H9 (cell line): ENCODE measurements around the gene XDH. TPM values are rescaled to one million over a fixed set of nuclear protein-coding genes. Genes with fewer than 3 reads are reported as not detected.

Experiments used
- DNase-seq: peaks from one replicate; pipeline ENCODE4 v3.0.0-alpha.2; 2017
- H2AFZ ChIP-seq: one replicate; pipeline ENCODE4 v1.6.1; 2013; ENCODE audit warnings: mild to moderate bottlenecking, low read length, control low read depth, moderate library complexity
- H2AK5ac ChIP-seq: 2 replicates; pipeline ENCODE4 v1.6.1; 2013; ENCODE audit warnings: low read length, control low read depth, mixed read lengths; ENCODE audit not compliant: insufficient read length
- H2BK120ac ChIP-seq: one replicate; pipeline ENCODE4 v1.6.1; 2013; ENCODE audit warnings: low read depth, mild to moderate bottlenecking, low read length, control low read depth, inconsistent platforms; ENCODE audit not compliant: poor library complexity, severe bottlenecking
- H2BK12ac ChIP-seq: 2 replicates; pipeline ENCODE4 v1.6.1; 2013; ENCODE audit warnings: low read length, control low read depth, mixed read lengths, low read depth; ENCODE audit not compliant: insufficient read length
- H2BK15ac ChIP-seq: 2 replicates; pipeline ENCODE4 v1.6.1; 2013; ENCODE audit warnings: low read depth, low read length, control low read depth
- H2BK20ac ChIP-seq: one replicate; pipeline ENCODE4 v1.6.1; 2013; ENCODE audit warnings: low read depth, mild to moderate bottlenecking, low read length, control low read depth, inconsistent platforms; ENCODE audit not compliant: poor library complexity, severe bottlenecking
- H2BK5ac ChIP-seq: 2 replicates; pipeline ENCODE4 v1.6.1; 2013; ENCODE audit warnings: low read length, control low read depth, mixed read lengths; ENCODE audit not compliant: insufficient read length
- H3K14ac ChIP-seq: 2 replicates; pipeline ENCODE4 v1.6.1; 2013; ENCODE audit warnings: low read length, control low read depth; ENCODE audit not compliant: insufficient read depth
- H3K18ac ChIP-seq: 2 replicates; pipeline ENCODE4 v1.6.1; 2013; ENCODE audit warnings: low read depth, mild to moderate bottlenecking, mixed read lengths, low read length, control low read depth; ENCODE audit not compliant: insufficient read length
- H3K23ac ChIP-seq: 2 replicates; pipeline ENCODE4 v1.6.1; 2013; ENCODE audit warnings: low read length, control low read depth, mixed read lengths, low read depth; ENCODE audit not compliant: insufficient read length
- H3K23me2 ChIP-seq: 2 replicates; pipeline ENCODE4 v1.6.1; 2013; ENCODE audit warnings: low read depth, mild to moderate bottlenecking, mixed read lengths, low read length, control low read depth; ENCODE audit not compliant: insufficient read length, poor library complexity, severe bottlenecking
- H3K27ac ChIP-seq: 2 replicates; pipeline ENCODE4 v1.5.1; 2013; ENCODE audit warnings: low read length, control low read depth, mixed read lengths, low read depth; ENCODE audit not compliant: insufficient read length
- H3K27me3 ChIP-seq: 2 replicates; pipeline ENCODE4 v1.6.1; 2013; ENCODE audit warnings: low read length, control low read depth, inconsistent platforms; ENCODE audit not compliant: insufficient read depth
- H3K4ac ChIP-seq: 2 replicates; pipeline ENCODE4 v1.6.1; 2013; ENCODE audit warnings: low read depth, mild to moderate bottlenecking, control low read depth, inconsistent platforms, low read length, moderate library complexity
- H3K4me1 ChIP-seq: 2 replicates; pipeline ENCODE4 v1.6.1; 2013; ENCODE audit warnings: low read length, control low read depth, inconsistent platforms; ENCODE audit not compliant: insufficient read depth
- H3K4me2 ChIP-seq: 2 replicates; pipeline ENCODE4 v1.6.1; 2013; ENCODE audit warnings: low read length, control low read depth, mixed read lengths; ENCODE audit not compliant: insufficient read length, insufficient read depth
- H3K56ac ChIP-seq: 2 replicates; pipeline ENCODE4 v1.6.1; 2013; ENCODE audit warnings: low read depth, mild to moderate bottlenecking, mixed read lengths, low read length, control low read depth; ENCODE audit not compliant: insufficient read length
- H3K79me1 ChIP-seq: 2 replicates; pipeline ENCODE4 v1.6.1; 2013; ENCODE audit warnings: low read depth, mild to moderate bottlenecking, moderate library complexity, low read length, control low read depth, inconsistent platforms; ENCODE audit not compliant: insufficient read depth, poor library complexity, severe bottlenecking
- H3K79me2 ChIP-seq: 2 replicates; pipeline ENCODE4 v1.6.1; 2013; ENCODE audit warnings: low read length, control low read depth, inconsistent platforms; ENCODE audit not compliant: insufficient read depth
- H3K9ac ChIP-seq: 2 replicates; pipeline ENCODE4 v1.6.1; 2013; ENCODE audit warnings: low read length, control low read depth, mixed read lengths; ENCODE audit not compliant: insufficient read length; ENCODE audit errors: extremely low read depth
- H3K9me3 ChIP-seq: one replicate; pipeline ENCODE4 v1.6.1; 2013; ENCODE audit warnings: low read depth, low read length, inconsistent platforms; ENCODE audit not compliant: control insufficient read depth
- H3T11ph ChIP-seq: one replicate; pipeline ENCODE4 v1.6.1; 2013; ENCODE audit warnings: mild to moderate bottlenecking, low read length, control low read depth, inconsistent platforms
- H4K20me1 ChIP-seq: one replicate; pipeline ENCODE4 v1.6.1; 2013; ENCODE audit not compliant: control insufficient read depth, insufficient read length, insufficient read depth
- H4K5ac ChIP-seq: 2 replicates; pipeline ENCODE4 v1.6.1; 2013; ENCODE audit warnings: low read depth, mild to moderate bottlenecking, mixed read lengths, low read length, control low read depth; ENCODE audit not compliant: insufficient read length
- H4K8ac ChIP-seq: replicated peaks from 2 replicates; pipeline ENCODE4 v1.6.1; 2013; ENCODE audit warnings: low read length, control low read depth, mixed read lengths, low read depth; ENCODE audit not compliant: insufficient read length
- H4K91ac ChIP-seq: 2 replicates; pipeline ENCODE4 v1.6.1; 2013; ENCODE audit warnings: low read depth, mild to moderate bottlenecking, moderate library complexity, mixed read lengths, low read length, control low read depth; ENCODE audit not compliant: insufficient read length
- H3K27ac Mint-ChIP-seq, 3 experiments: 2 replicates in 2 of 3; 3 replicates in 1 of 3; pipeline ENCODE4 v1.8.0; 2020 to 2021; ENCODE audit warnings: mixed read lengths in 3 of 3, mild to moderate bottlenecking in 1 of 3, moderate library complexity in 1 of 3
- H3K27me3 Mint-ChIP-seq: 2 replicates; pipeline ENCODE4 v1.8.0; 2021; ENCODE audit warnings: low read depth, mild to moderate bottlenecking, moderate library complexity, mixed read lengths
- H3K36me3 Mint-ChIP-seq, 3 experiments: 2 replicates in 2 of 3; 3 replicates in 1 of 3; pipeline ENCODE4 v1.8.0; 2020 to 2021; ENCODE audit warnings: low read depth in 3 of 3, mixed read lengths in 3 of 3; ENCODE audit not compliant: insufficient read depth in 1 of 3
- H3K4me1 Mint-ChIP-seq, 2 experiments: 2 replicates each; pipeline ENCODE4 v1.8.0; 2020; ENCODE audit warnings: mixed read lengths in 2 of 2
- H3K4me3 Mint-ChIP-seq, 2 experiments: 2 replicates in 1 of 2; 3 replicates in 1 of 2; pipeline ENCODE4 v1.8.0; 2020 to 2021; ENCODE audit warnings: mild to moderate bottlenecking in 2 of 2, mixed read lengths in 2 of 2, moderate library complexity in 1 of 2
- H3K9me3 Mint-ChIP-seq, 2 experiments: 2 replicates in 1 of 2; 3 replicates in 1 of 2; pipeline ENCODE4 v1.8.0; 2020; ENCODE audit warnings: mild to moderate bottlenecking in 2 of 2, mixed read lengths in 2 of 2, moderate library complexity in 1 of 2
- WGBS: extraction: QIAGEN DNeasy Blood & Tissue Kit; methylation state at CpG from one replicate; pipeline ENCODE4 v1.1.7; 2013; ENCODE audit warnings: missing lambda C conversion rate, low lambda C conversion rate, mixed read lengths; ENCODE audit not compliant: insufficient read length; ENCODE audit errors: extremely low coverage; 5-methylcytosine and 5-hydroxymethylcytosine counted together
- total RNA-seq: library from RNA; stranded (reverse); gene quantifications from 2 replicates; pipeline ENCODE4 v1.2.1, GENCODE V29; 2021
- TF ChIP-seq, protein P1 (sequence below): fragments of 200-600 bp; sonication (generic); conservative IDR thresholded peaks from 3 replicates; pipeline ENCODE4 v1.8.0; 2021; ENCODE audit warnings: antibody characterized with exemption, mild to moderate bottlenecking

Gene XDH
- total RNA-seq, 1 experiment from 2014 or later: 1.4 TPM

GRCh38 chr2:31404302-31404701 lies 10.2 kb downstream of the XDH start:
- no peak overlapping the region for H4K5ac ChIP-seq
- no peaks in the 10 kb centered on the region for H3K27me3 ChIP-seq
- H3K27ac ChIP-seq: no peak overlapping the region
- peaks cover 2% of the 10 kb centered on the region; the same call in 1 of the 2 replicates for H3K4me1 ChIP-seq
- H2BK120ac ChIP-seq: no peak overlapping the region
- H3T11ph ChIP-seq: no peak overlapping the region
- no peak overlapping the region for H4K91ac ChIP-seq
- H3K9ac ChIP-seq: no peak overlapping the region
- H3K79me2 ChIP-seq: no peaks in the 10 kb centered on the region
- no peak overlapping the region for H2BK20ac ChIP-seq
- no peak overlapping the region for H3K27ac Mint-ChIP-seq
- H4K20me1 ChIP-seq: no peaks in the 10 kb centered on the region
- H2AK5ac ChIP-seq: no peak overlapping the region
- H3K4ac ChIP-seq: no peak overlapping the region
- no peak overlapping the region for H3K4me2 ChIP-seq
- WGBS: no CpG with 5 or more reads among the region's 1 CpG
- no peak overlapping the region for H3K4me3 Mint-ChIP-seq
- H3K18ac ChIP-seq: no peak overlapping the region
- no peak overlapping the region for H2AFZ ChIP-seq
- DNase-seq: no peak
- H3K23ac ChIP-seq: no peak overlapping the region
- no peak overlapping the region for H2BK12ac ChIP-seq
- H3K79me1 ChIP-seq: no peaks in the 10 kb centered on the region
- no peaks in the 10 kb centered on the region; a peak in 2 of 7 replicates for H3K36me3 Mint-ChIP-seq
- no peak overlapping the region for H4K8ac ChIP-seq
- no peaks in the 10 kb centered on the region for H3K9me3 Mint-ChIP-seq
- TF ChIP-seq, protein P1, sequence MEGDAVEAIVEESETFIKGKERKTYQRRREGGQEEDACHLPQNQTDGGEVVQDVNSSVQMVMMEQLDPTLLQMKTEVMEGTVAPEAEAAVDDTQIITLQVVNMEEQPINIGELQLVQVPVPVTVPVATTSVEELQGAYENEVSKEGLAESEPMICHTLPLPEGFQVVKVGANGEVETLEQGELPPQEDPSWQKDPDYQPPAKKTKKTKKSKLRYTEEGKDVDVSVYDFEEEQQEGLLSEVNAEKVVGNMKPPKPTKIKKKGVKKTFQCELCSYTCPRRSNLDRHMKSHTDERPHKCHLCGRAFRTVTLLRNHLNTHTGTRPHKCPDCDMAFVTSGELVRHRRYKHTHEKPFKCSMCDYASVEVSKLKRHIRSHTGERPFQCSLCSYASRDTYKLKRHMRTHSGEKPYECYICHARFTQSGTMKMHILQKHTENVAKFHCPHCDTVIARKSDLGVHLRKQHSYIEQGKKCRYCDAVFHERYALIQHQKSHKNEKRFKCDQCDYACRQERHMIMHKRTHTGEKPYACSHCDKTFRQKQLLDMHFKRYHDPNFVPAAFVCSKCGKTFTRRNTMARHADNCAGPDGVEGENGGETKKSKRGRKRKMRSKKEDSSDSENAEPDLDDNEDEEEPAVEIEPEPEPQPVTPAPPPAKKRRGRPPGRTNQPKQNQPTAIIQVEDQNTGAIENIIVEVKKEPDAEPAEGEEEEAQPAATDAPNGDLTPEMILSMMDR: no peak
- no peaks in the 10 kb centered on the region for H3K9me3 ChIP-seq
- no peak overlapping the region for H2BK5ac ChIP-seq
- no peak overlapping the region for H2BK15ac ChIP-seq
- no peak overlapping the region for H3K56ac ChIP-seq
- H3K23me2 ChIP-seq: no peaks in the 10 kb centered on the region
- H3K27me3 Mint-ChIP-seq: no peaks in the 10 kb centered on the region
- no peak overlapping the region for H3K14ac ChIP-seq
- peaks cover 12 to 14% of the 10 kb centered on the region in 2 experiments for H3K4me1 Mint-ChIP-seq
